Caco-2 (cell line): ENCODE results near the gene SHANK3. TPM values are rescaled to one million over a fixed set of nuclear protein-coding genes. Genes with fewer than 3 reads are reported as not detected.
"Not testable (repeated sequence)": the region's sequence is repeated elsewhere in the genome, so short reads cannot be mapped to it uniquely, and the experiment has no call there.

Experiments used
- BruUV-seq: library from RNA; stranded (reverse); fragments of 400-500 nt; replicated peaks from 2 replicates; lab custom pipeline; 2021; lab: Mats Ljungman, UMichigan
- CTCF ChIA-PET: fragments of 300-600 bp; sonication (Branson Sonifier 250); formaldehyde crosslinking; loops from one replicate; lab custom pipeline; 2022; ENCODE audit warnings: antibody characterized with exemption; lab: Charles Lee
- POLR2A ChIA-PET: fragments of 300-600 bp; sonication (Branson Sonifier 250); formaldehyde crosslinking; loops from one replicate; lab custom pipeline; 2022; ENCODE audit warnings: antibody characterized with exemption; lab: Charles Lee
- DNase-seq, 2 experiments: peaks; one replicate each; pipeline versions ENCODE4 v3.0.0 to v3.0.0-alpha.2; 2020 to 2022
- H3K27me3 ChIP-seq: replicated peaks from 2 replicates; pipeline ENCODE4 v1.6.0; 2011; ENCODE audit warnings: low read length; ENCODE audit not compliant: control insufficient read depth, insufficient read depth
- H3K36me3 ChIP-seq: 2 replicates; pipeline ENCODE4 v1.5.1; 2011; ENCODE audit warnings: low read length; ENCODE audit not compliant: control insufficient read depth, insufficient read depth
- H3K4me1 ChIP-seq: fragments of 250-450 bp; sonication (Bioruptor Pico); 2 replicates; pipeline ENCODE4 v1.5.1; 2020; ENCODE audit warnings: mild to moderate bottlenecking
- H3K4me3 ChIP-seq: 2 replicates; pipeline ENCODE4 v1.5.1; 2011; ENCODE audit warnings: low read depth, mild to moderate bottlenecking, control low read depth, low read length
- H3K9me3 ChIP-seq: fragments of 250-450 bp; sonication (Bioruptor Pico); 2 replicates; pipeline ENCODE4 v1.5.1; 2020; ENCODE audit warnings: mild to moderate bottlenecking, moderate library complexity
- H3K27ac Mint-ChIP-seq: one replicate; pipeline ENCODE4 v1.8.0; 2022; ENCODE audit warnings: mixed read lengths; ENCODE audit not compliant: unreplicated experiment
- H3K27me3 Mint-ChIP-seq: one replicate; pipeline ENCODE4 v1.8.0; 2022; ENCODE audit warnings: mixed read lengths; ENCODE audit not compliant: insufficient read depth, unreplicated experiment
- H3K36me3 Mint-ChIP-seq: one replicate; pipeline ENCODE4 v1.8.0; 2022; ENCODE audit warnings: mild to moderate bottlenecking, mixed read lengths; ENCODE audit not compliant: insufficient read depth, unreplicated experiment
- H3K4me1 Mint-ChIP-seq: one replicate; pipeline ENCODE4 v1.8.0; 2022; ENCODE audit warnings: low read depth, mixed read lengths; ENCODE audit not compliant: unreplicated experiment
- H3K4me3 Mint-ChIP-seq: one replicate; pipeline ENCODE4 v1.8.0; 2022; ENCODE audit warnings: mild to moderate bottlenecking, moderate library complexity, mixed read lengths; ENCODE audit not compliant: unreplicated experiment
- H3K9me3 Mint-ChIP-seq: one replicate; pipeline ENCODE4 v1.8.0; 2022; ENCODE audit warnings: mixed read lengths; ENCODE audit not compliant: unreplicated experiment
- intact Hi-C: fragments of 100-400 bp; cut with micrococcal nuclease; formaldehyde crosslinking; loops from one replicate; pipeline ENCODE4 v1.10.0; 2022; ENCODE audit not compliant: unreplicated experiment
- total RNA-seq: library from RNA; stranded (reverse); gene quantifications from 2 replicates; pipeline ENCODE4 v1.2.3, GENCODE V29; 2022
- TF ChIP-seq, protein P1 (sequence below), 2 experiments: fragments of 200-600 bp in 1 of 2; IDR thresholded peaks; 1 replicate in 1 of 2; 2 replicates in 1 of 2; pipeline versions ENCODE4 v1.5.1 to v1.8.0; 2011 to 2022; ENCODE audit warnings: antibody characterized with exemption in 1 of 2, control low read depth in 1 of 2, inconsistent platforms in 1 of 2, low read depth in 1 of 2, low read length in 1 of 2, mild to moderate bottlenecking in 1 of 2, moderate library complexity in 1 of 2; ENCODE audit not compliant: insufficient read depth in 1 of 2, severe bottlenecking in 1 of 2, unreplicated experiment in 1 of 2

The SHANK3 gene
- total RNA-seq, 1 experiment from 2014 or later, result 4.3 TPM

DNA sequence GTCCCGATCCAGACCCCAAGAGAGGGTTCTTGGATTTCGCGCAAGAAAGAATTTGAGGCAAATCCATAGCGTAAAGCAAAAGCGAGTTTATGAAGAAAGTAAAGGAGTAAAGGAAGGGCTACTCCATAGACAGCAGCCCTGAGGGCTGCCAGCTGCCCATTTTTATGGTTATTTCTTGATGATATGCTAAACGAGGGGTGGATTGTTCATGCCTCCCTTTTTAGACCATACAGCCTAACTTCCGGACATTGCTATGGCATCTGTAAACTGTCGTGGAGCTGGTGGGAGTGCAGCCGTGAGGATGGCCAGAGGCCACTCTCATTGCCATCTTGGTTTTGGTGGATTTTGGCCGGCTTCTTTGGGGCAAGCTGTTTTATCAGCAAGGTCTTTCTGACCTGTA, 19.4 kb upstream of the SHANK3 start:
- TF ChIP-seq, protein P1, sequence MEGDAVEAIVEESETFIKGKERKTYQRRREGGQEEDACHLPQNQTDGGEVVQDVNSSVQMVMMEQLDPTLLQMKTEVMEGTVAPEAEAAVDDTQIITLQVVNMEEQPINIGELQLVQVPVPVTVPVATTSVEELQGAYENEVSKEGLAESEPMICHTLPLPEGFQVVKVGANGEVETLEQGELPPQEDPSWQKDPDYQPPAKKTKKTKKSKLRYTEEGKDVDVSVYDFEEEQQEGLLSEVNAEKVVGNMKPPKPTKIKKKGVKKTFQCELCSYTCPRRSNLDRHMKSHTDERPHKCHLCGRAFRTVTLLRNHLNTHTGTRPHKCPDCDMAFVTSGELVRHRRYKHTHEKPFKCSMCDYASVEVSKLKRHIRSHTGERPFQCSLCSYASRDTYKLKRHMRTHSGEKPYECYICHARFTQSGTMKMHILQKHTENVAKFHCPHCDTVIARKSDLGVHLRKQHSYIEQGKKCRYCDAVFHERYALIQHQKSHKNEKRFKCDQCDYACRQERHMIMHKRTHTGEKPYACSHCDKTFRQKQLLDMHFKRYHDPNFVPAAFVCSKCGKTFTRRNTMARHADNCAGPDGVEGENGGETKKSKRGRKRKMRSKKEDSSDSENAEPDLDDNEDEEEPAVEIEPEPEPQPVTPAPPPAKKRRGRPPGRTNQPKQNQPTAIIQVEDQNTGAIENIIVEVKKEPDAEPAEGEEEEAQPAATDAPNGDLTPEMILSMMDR (IDR thresholded peaks at IDR 0.05; ENCODE audit: insufficient read depth in 1 of 2, low read depth in 1 of 2, low read length in 1 of 2, severe bottlenecking in 1 of 2, unreplicated experiment in 1 of 2), result no peak
- Mint-ChIP-seq H3K4me3 (no peak overlapping the region), H3K4me1 (no peaks in the 10 kb centered on the region), H3K36me3 (no peaks in the 10 kb centered on the region), H3K27me3 (no peaks in the 10 kb centered on the region), H3K9me3 (peaks cover 6% of the 10 kb centered on the region), H3K27ac (no peak overlapping the region)
- no TSS peak for BruUV-seq
- ChIA-PET CTCF (no interaction called here), POLR2A (no interaction called here)
- Histone ChIP-seq H3K36me3 (no peaks in the 10 kb centered on the region), H3K27me3 (no peaks in the 10 kb centered on the region), H3K4me1 (no peaks in the 10 kb centered on the region; the same call in 1 of the 2 replicates), H3K9me3 (peaks cover 19% of the 10 kb centered on the region), H3K4me3 (no peak overlapping the region)
- DNase-seq, result no peak
- intact Hi-C loops, result no loop called here

- POLR2A ChIA-PET, H3K4me1 ChIP-seq, BruUV-seq, H3K27me3 Mint-ChIP-seq, H3K36me3 Mint-ChIP-seq, H3K4me3 Mint-ChIP-seq, H3K27ac Mint-ChIP-seq, H3K4me1 Mint-ChIP-seq, H3K4me3 ChIP-seq, H3K27me3 ChIP-seq, intact Hi-C loops, CTCF ChIA-PET, DNase-seq, H3K36me3 ChIP-seq, H3K9me3 ChIP-seq, H3K9me3 Mint-ChIP-seq: not testable (repeated sequence)
Measured at GRCh38 chr22:50654664-50655063, 18.0 kb upstream of the SHANK3 start.

GRCh38 chr22:50656122-50657070, 16.2 kb upstream of the SHANK3 start:
- no peaks in the 10 kb centered on the region for H3K36me3 ChIP-seq
- Mint-ChIP-seq H3K9me3 (no peaks in the 10 kb centered on the region), H3K4me3 (no peak overlapping the region), H3K4me1 (no peaks in the 10 kb centered on the region), H3K27me3 (peaks cover 2% of the 10 kb centered on the region), H3K27ac (no peak overlapping the region), H3K36me3 (no peaks in the 10 kb centered on the region)
- TF ChIP-seq, protein P1 (IDR thresholded peaks at IDR 0.05; ENCODE audit: insufficient read depth in 1 of 2, low read depth in 1 of 2, low read length in 1 of 2, severe bottlenecking in 1 of 2, unreplicated experiment in 1 of 2), result no peak
- intact Hi-C loops, result no loop called here
- ChIA-PET CTCF (interaction anchor here (0.9 kb wide), 1 partner anchor 12 kb away, joined by 3 read pairs; no protein-coding TSS in a partner anchor), POLR2A (no interaction called here)
- H3K4me3 ChIP-seq, result no peak overlapping the region
- no peaks in the 10 kb centered on the region; the same call in 1 of the 2 replicates for H3K4me1 ChIP-seq
- peaks cover 6% of the 10 kb centered on the region; the same call in 1 of the 2 replicates for H3K9me3 ChIP-seq
- BruUV-seq, result no TSS peak
- H3K27me3 ChIP-seq, result no peaks in the 10 kb centered on the region
- DNase-seq, result no peak
